Naive B cell (primary cell): ENCODE measurements around the gene BAD. TPM values are rescaled to one million over a fixed set of nuclear protein-coding genes. Genes with fewer than 3 reads are reported as not detected.

ENCODE experiments used
- ATAC-seq, 2 donors: fragments of 150-1000 bp; cut with Tn5 transposase; 2 replicates each; pipeline ENCODE4 v1.10.0; 2021; ENCODE audit warnings: low read depth in 2 of 2, mild to moderate bottlenecking in 2 of 2, moderate library complexity in 2 of 2
- DNase-seq: peaks from one replicate; pipeline ENCODE4 v3.0.0; 2022
- H3K27ac Mint-ChIP-seq, 6 donors: one replicate each; pipeline ENCODE4 v1.8.0; 2020 to 2022; ENCODE audit warnings: mild to moderate bottlenecking in 6 of 6, mixed read lengths in 6 of 6, moderate library complexity in 5 of 6, inconsistent platforms in 2 of 6
- H3K27me3 Mint-ChIP-seq, 3 donors: one replicate each; pipeline ENCODE4 v1.8.0; 2021 to 2022; ENCODE audit warnings: mixed read lengths in 3 of 3, mild to moderate bottlenecking in 1 of 3
- H3K36me3 Mint-ChIP-seq, 2 donors: one replicate each; pipeline ENCODE4 v1.8.0; 2020 to 2022; ENCODE audit warnings: mixed read lengths in 2 of 2, inconsistent platforms in 1 of 2, mild to moderate bottlenecking in 1 of 2
- H3K4me1 Mint-ChIP-seq, 3 donors: one replicate each; pipeline ENCODE4 v1.8.0; 2020 to 2022; ENCODE audit warnings: mixed read lengths in 3 of 3, inconsistent platforms in 1 of 3, mild to moderate bottlenecking in 1 of 3, moderate library complexity in 1 of 3
- H3K4me3 Mint-ChIP-seq, 8 donors: one replicate each; pipeline ENCODE4 v1.8.0; 2020 to 2022; ENCODE audit warnings: mild to moderate bottlenecking in 8 of 8, mixed read lengths in 8 of 8, moderate library complexity in 8 of 8, inconsistent platforms in 2 of 8
- H3K9me3 Mint-ChIP-seq, 7 donors: one replicate each; pipeline ENCODE4 v1.8.0; 2020 to 2022; ENCODE audit warnings: mixed read lengths in 7 of 7, mild to moderate bottlenecking in 5 of 7, inconsistent platforms in 2 of 7, moderate library complexity in 1 of 7
- polyA plus RNA-seq, 6 donors: library from polyadenylated mRNA; unstranded; fragments of 300-500 nt; fragmentation: Illumina TruSeq; gene quantifications; one replicate each; pipeline ENCODE4 v1.2.3, GENCODE V29; 2021; ENCODE audit warnings: low read depth in 6 of 6

Gene BAD
- polyA plus RNA-seq, 6 donors from 2014 or later: 45.5 to 72.8 (median 52.8) TPM

- Mint-ChIP-seq H3K4me1 (peaks cover 32 to 72% (median 65%) of the 10 kb centered on the region in 3 donors), H3K36me3 (no peaks in the 10 kb centered on the region), H3K9me3 (no peaks in the 10 kb centered on the region), H3K4me3 (peak within 1 kb of the TSS; percentile 88 to 96 (median 92)), H3K27me3 (no peaks in the 10 kb centered on the region), H3K27ac (peak within 1 kb of the TSS; percentile 86 to 97 (median 96))
- ATAC-seq (peak; percentile 46), DNase-seq (peak; percentile 74)
These were observed 50.4 kb downstream of the BAD start, which contains the start of gene VEGFB for GRCh38 chr11:64233913-64234586. Gene VEGFB, plus strand, starts transcription at chr11:64234584. Its CDS starts 250 bp downstream, at chr11:64234834.

- Mint-ChIP-seq H3K27me3 (no peaks in the 10 kb centered on the region), H3K4me1 (peaks cover 32 to 70% (median 62%) of the 10 kb centered on the region in 3 donors), H3K4me3 (peak overlapping the region; percentile 59 to 96 (median 88)), H3K27ac (peak overlapping the region in 5 of 6 donors; percentile 52 to 96 (median 90)), H3K36me3 (no peaks in the 10 kb centered on the region), H3K9me3 (no peaks in the 10 kb centered on the region)
- ATAC-seq (no peak), DNase-seq (no peak)
These were observed 51.5 kb downstream of the BAD start for GRCh38 chr11:64232967-64233315.

GRCh38 chr11:64232182-64232966 lies 52.1 kb downstream of the BAD start:
- no peaks in the 10 kb centered on the region for H3K36me3 Mint-ChIP-seq
- no peaks in the 10 kb centered on the region for H3K27me3 Mint-ChIP-seq
- peaks cover 36 to 72% (median 66%) of the 10 kb centered on the region in 3 donors for H3K4me1 Mint-ChIP-seq
- H3K9me3 Mint-ChIP-seq: no peaks in the 10 kb centered on the region
- peak overlapping the region in 5 of 6 donors; percentile 21 to 96 (median 88) for H3K27ac Mint-ChIP-seq
- H3K4me3 Mint-ChIP-seq: peak overlapping the region; percentile 83 to 99 (median 90)
- ATAC-seq (no peak), DNase-seq (no peak)

- DNase-seq (no peak), ATAC-seq (no peak)
- Mint-ChIP-seq H3K27me3 (no peaks in the 10 kb centered on the region), H3K27ac (peak overlapping the region in 5 of 6 donors; percentile 88 to 98 (median 91)), H3K36me3 (no peaks in the 10 kb centered on the region), H3K4me3 (peak overlapping the region; percentile 83 to 99 (median 90)), H3K4me1 (peaks cover 37 to 74% (median 67%) of the 10 kb centered on the region in 3 donors), H3K9me3 (no peaks in the 10 kb centered on the region)
These were observed 52.9 kb downstream of the BAD start for GRCh38 chr11:64231546-64231945.

- Mint-ChIP-seq H3K27ac (peak overlapping the region; percentile 91 to 99 (median 98)), H3K4me3 (peak overlapping the region; percentile 85 to 99 (median 94)), H3K27me3 (no peaks in the 10 kb centered on the region), H3K36me3 (no peaks in the 10 kb centered on the region), H3K4me1 (peaks cover 37 to 73% (median 67%) of the 10 kb centered on the region in 3 donors), H3K9me3 (no peaks in the 10 kb centered on the region)
- no peak for DNase-seq
- ATAC-seq: no peak
These were observed 53.5 kb downstream of the BAD start for GRCh38 chr11:64230985-64231365.

- DNase-seq: peak; percentile 92
- ATAC-seq: peak; percentile 51 to 54
- H3K9me3 Mint-ChIP-seq: no peaks in the 10 kb centered on the region
- no peaks in the 10 kb centered on the region for H3K36me3 Mint-ChIP-seq
- peak within 1 kb of the TSS; percentile 91 to 99 (median 98) for H3K27ac Mint-ChIP-seq
- H3K4me1 Mint-ChIP-seq: peaks cover 34 to 72% (median 64%) of the 10 kb centered on the region in 3 donors
- H3K27me3 Mint-ChIP-seq: no peaks in the 10 kb centered on the region
- peak within 1 kb of the TSS; percentile 85 to 99 (median 94) for H3K4me3 Mint-ChIP-seq
These were observed 54.1 kb downstream of the BAD start, which contains the start of gene DNAJC4 for GRCh38 chr11:64230171-64230984. Gene DNAJC4, plus strand, starts transcription at chr11:64230548. Its CDS starts 307 bp downstream, at chr11:64230855.

GRCh38 chr11:64229744-64230170 lies 54.7 kb downstream of the BAD start:
- ATAC-seq: no peak
- Mint-ChIP-seq H3K27ac (peak overlapping the region; percentile 91 to 99 (median 98)), H3K4me1 (peaks cover 29 to 72% (median 66%) of the 10 kb centered on the region in 3 donors)

GRCh38 chr11:64229090-64229743 lies 55.2 kb downstream of the BAD start:
- no peak for ATAC-seq
- peaks cover 30 to 73% (median 70%) of the 10 kb centered on the region in 3 donors for H3K4me1 Mint-ChIP-seq
- H3K36me3 Mint-ChIP-seq: no peaks in the 10 kb centered on the region
- peak overlapping the region; percentile 52 to 99 (median 90) for H3K4me3 Mint-ChIP-seq
- DNase-seq: no peak
- no peaks in the 10 kb centered on the region for H3K27me3 Mint-ChIP-seq
- peak overlapping the region; percentile 84 to 99 (median 97) for H3K27ac Mint-ChIP-seq
- H3K9me3 Mint-ChIP-seq: no peaks in the 10 kb centered on the region

More at GRCh38 chr11:64229744-64230170, 54.7 kb downstream of the BAD start:
- H3K36me3 Mint-ChIP-seq: no peaks in the 10 kb centered on the region
- H3K27me3 Mint-ChIP-seq: no peaks in the 10 kb centered on the region
- H3K9me3 Mint-ChIP-seq: no peaks in the 10 kb centered on the region
- H3K4me3 Mint-ChIP-seq: peak overlapping the region; percentile 85 to 99 (median 94)
- no peak for DNase-seq

- Mint-ChIP-seq H3K27ac (peak overlapping the region in 5 of 6 donors; percentile 84 to 96 (median 92)), H3K4me1 (peaks cover 30 to 62% (median 58%) of the 10 kb centered on the region in 3 donors), H3K4me3 (peak overlapping the region; percentile 87 to 96 (median 94))
These were observed 57.0 kb downstream of the BAD start for GRCh38 chr11:64227405-64227956.

GRCh38 chr11:64226507-64227051 lies 57.9 kb downstream of the BAD start:
- no peaks in the 10 kb centered on the region for H3K36me3 Mint-ChIP-seq
- H3K27ac Mint-ChIP-seq: peak overlapping the region; percentile 91 to 96 (median 92)
- DNase-seq: peak; percentile 72
- peak overlapping the region; percentile 87 to 96 (median 94) for H3K4me3 Mint-ChIP-seq
- H3K4me1 Mint-ChIP-seq: peaks cover 21 to 53% (median 49%) of the 10 kb centered on the region in 3 donors
- H3K9me3 Mint-ChIP-seq: no peaks in the 10 kb centered on the region
- no peaks in the 10 kb centered on the region for H3K27me3 Mint-ChIP-seq
- ATAC-seq: peak; percentile 20 to 26

More at GRCh38 chr11:64227405-64227956, 57.0 kb downstream of the BAD start:
- DNase-seq (no peak), ATAC-seq (no peak)
- no peaks in the 10 kb centered on the region for H3K27me3 Mint-ChIP-seq
- H3K9me3 Mint-ChIP-seq: no peaks in the 10 kb centered on the region
- H3K36me3 Mint-ChIP-seq: no peaks in the 10 kb centered on the region

GRCh38 chr11:64225608-64226506 lies 58.6 kb downstream of the BAD start, which contains the start of the genes NUDT22 and TRPT1:
Gene NUDT22, plus strand, starts transcription at chr11:64226274. Its CDS starts 379 bp downstream, at chr11:64226653.
Gene TRPT1, minus strand, starts transcription at chr11:64226186. Its CDS starts 326 bp downstream, at chr11:64225860.
- peaks cover 21 to 46% (median 43%) of the 10 kb centered on the region in 3 donors for H3K4me1 Mint-ChIP-seq
- no peaks in the 10 kb centered on the region for H3K27me3 Mint-ChIP-seq
- H3K4me3 Mint-ChIP-seq: peak within 1 kb of the TSS; percentile 87 to 96 (median 94)
- H3K27ac Mint-ChIP-seq: peak within 1 kb of the TSS; percentile 91 to 96 (median 92)
- H3K36me3 Mint-ChIP-seq: no peaks in the 10 kb centered on the region
- H3K9me3 Mint-ChIP-seq: no peaks in the 10 kb centered on the region
- ATAC-seq (peak; percentile 53 to 57), DNase-seq (peak; percentile 92)
